HTERT RPE-1 (cell line): ENCODE measurements around the gene CD47.

ENCODE experiments used
- in situ Hi-C: fragments of 300-500 bp; cut with MboI; formaldehyde crosslinking; loops from 4 replicates; pipeline ENCODE4 v1.14.3; 2020; ENCODE audit warnings: low sequenced_read_pairs

CD47 gene

DNA sequence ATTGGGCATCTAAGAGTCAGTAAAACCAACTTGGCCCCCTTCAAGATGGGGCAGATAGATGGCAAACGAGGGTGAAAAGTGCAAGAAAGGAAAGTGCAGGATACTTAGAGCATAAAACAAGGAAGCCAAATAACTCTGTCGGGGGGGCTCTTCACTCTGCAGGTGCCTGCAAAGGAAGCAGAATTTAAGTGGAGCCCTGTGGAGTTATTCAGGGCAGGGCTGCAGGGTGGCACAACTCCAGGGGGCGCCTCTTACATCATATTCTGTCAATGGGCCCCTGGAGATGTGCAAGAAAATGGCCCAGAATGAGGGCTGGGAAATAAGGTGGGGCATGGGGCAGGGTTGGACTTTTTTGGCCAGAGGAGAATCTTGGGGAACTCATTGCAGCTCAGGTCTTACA, 69.7 kb downstream of the CD47 start:
- in situ Hi-C loops = no loop called here

DNA sequence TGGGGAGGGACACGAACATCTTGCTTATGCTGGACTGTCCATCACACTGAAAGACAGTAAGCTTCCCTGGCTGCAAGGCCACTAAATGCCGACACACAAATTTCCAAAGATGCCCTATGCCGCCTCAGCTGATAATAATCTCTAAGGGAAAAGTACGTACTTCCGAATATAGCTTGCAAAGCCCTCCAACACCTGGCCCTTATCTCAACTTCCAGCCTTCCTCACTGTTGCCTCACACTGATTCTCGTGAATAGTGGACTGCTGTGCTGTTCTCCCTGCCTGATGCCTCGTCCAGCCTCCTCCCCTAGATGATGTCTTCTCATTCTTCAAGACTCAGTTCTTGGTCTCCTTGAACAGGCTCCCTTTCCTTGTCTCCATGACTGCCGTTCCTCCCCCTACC, 72.3 kb downstream of the CD47 start:
- in situ Hi-C loops = no loop called here

- in situ Hi-C loops = no loop called here
Observed at GRCh38 chr3:108017587-108017986, 73.2 kb downstream of the CD47 start.

DNA sequence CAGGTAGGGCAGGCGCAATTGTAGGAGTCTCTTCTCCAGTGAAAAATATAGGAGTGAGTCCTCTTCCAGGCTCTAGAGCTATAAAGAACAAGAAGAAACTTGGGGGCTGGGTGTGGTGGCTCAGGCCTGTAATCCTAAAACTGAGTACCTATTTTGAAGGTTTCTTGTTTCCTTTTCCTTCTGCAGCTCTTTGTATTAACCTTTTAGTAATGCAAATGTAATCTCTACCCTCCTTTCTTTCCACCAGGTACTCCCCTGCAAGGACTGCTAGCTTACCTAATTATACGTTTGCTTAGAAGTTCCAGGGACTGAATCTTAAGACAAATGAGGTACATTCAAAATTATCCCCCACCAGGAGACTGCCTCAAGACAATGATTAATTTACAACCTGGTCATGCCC, 75.9 kb downstream of the CD47 start:
- in situ Hi-C loops = no loop called here

- in situ Hi-C loops = no loop called here
Observed at GRCh38 chr3:108013141-108014055, 77.4 kb downstream of the CD47 start.

DNA sequence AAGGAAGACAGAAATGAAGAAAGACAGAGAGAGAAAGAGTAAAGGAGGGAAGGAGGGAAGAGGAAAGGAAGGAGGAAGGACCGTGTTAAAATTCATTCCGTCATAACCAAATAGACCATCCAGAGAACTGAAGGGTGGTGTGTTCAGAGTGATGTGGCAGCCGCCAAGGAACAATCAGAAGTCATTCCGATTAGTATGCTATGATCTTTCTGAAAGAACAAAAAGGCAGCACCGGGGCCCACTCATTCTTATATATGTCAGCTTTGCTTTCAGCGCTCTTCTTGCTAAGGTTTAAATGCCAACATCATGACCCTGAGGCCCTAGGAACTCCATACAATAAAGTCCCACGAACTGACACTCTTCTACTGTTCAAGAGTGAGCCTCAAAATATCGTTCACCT, 78.5 kb downstream of the CD47 start:
- in situ Hi-C loops = no loop called here

DNA sequence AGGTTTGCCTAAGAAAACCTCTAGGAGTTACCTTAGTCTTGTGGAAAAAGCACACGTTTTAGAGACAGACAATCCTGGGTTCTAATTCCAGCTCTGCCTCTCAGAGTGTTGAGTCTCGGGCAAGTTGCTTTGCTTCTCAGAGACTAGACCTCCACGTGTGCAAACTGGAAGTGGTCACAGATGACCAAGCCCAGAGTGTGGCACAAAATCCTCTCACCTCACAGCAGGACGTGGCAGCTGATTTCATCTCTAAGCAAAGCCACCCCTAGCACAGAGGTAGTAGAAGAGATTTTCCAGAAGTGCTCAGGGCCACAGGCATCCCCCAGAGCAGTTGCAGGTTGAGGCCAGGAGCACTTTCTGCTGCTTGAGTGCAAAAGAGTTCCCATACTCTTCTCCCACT, 79.2 kb downstream of the CD47 start:
- in situ Hi-C loops = no loop called here

DNA sequence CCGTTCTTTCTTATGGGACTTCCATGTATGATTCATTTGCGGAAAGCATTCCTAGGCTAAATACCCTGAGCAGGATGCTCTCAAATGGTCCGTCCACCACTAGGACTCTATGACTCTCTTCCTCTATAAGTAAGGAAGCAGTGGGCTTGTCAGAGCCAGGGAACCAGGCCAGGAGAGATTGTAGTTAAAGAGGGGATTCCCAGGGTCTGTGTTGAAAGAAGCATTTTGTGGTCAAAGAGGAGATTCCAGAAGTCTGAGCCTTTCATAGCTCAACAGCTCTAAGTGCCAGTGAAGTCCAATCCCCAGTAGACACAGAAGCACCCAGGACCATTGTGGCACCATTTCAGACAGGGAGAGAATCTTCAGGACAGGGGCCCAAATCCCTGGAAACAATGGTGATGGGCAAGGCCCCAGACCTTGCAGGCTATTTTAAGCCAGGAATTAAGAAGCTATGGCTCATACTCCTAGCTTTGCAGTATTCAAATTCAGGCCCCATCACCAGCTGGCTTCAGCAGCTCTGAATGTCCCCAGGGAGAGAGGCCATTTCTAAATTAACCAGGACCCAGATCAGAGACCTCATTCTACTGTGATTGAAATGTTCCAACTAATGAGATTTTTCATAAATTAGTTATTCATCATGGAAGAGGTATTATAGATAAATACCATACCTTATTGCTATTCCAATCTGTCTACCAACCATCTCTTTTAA, 81.7 kb downstream of the CD47 start:
- in situ Hi-C loops = no loop called here

DNA sequence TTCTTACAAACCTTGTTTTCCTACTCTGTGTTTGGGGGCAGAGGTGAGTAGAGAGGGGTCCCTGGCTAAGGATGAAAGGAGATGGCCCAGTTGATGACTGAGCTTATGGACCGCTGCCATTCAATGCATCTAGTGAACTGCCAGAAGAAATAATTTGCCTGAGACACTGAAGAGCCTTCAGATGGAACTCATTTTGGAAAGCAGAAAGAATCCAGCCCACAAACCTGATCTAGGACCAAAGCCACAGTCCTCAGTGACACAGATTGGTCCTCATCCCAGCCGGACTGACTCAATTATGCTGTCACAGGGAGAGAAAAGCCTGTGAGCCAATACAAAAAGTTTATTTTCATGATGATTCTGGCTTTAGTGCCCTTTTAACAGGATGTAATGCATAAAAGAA, 82.7 kb downstream of the CD47 start:
- in situ Hi-C loops = no loop called here

- in situ Hi-C loops = no loop called here
Observed at GRCh38 chr3:108006881-108007331, 83.9 kb downstream of the CD47 start.

DNA sequence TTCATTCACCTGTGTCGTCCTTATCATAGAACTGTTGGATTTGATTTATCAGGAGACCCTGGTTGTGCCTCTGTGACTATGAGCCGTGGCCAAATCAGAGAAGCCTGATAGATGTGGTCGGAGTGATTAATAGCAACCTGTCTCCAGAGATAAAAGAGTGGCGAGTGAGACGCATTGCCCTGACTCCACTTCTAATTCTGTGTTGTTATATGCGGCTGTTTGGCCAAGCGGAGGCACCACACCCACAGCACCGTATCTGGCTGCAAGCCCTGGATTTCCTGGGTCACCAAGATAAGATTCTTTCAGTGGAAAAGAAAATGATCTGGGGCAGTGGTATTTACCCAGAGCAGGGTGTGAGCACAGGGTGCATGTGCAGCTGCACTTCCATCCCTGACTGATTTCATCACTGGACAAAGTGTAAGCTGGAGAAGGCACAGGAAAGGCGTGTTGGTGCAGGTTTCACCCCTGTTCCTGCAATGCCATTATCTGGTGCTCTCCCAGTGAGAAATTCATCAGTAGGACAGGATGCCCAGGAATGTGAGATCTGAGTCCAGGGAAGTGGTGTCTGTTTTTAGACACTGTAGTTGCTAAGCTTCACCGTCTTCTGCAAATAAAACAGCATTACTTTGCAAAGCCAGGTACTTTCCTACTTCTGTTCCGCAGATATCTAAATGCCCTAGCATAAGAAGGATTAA, 84.6 kb downstream of the CD47 start:
- in situ Hi-C loops = no loop called here

GRCh38 chr3:108004647-108005046, 86.2 kb downstream of the CD47 start:
- in situ Hi-C loops = no loop called here

DNA sequence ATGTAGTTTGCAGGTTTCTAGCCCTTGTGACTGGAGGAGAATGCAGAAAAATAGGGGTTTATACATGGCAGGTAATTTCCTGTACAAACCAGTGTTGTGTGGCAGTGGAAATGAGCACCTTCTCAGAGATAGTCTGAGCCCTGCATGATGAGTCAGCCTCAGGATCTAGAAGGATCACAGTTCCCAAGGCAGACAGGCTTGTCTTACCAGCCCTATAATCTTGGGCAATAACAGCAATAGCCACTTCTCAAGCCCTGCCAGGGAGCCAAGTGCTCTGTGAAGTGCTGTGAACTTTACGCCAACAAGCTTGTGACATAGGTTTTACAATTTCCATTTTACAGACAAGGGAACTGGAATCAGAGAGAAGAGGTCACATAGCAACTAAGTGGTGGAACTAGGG, 89.4 kb downstream of the CD47 start:
- in situ Hi-C loops = no loop called here

- in situ Hi-C loops = no loop called here
Observed at GRCh38 chr3:107999215-107999775, 91.5 kb downstream of the CD47 start.

GRCh38 chr3:107997671-107998070, 93.2 kb downstream of the CD47 start:
- in situ Hi-C loops = no loop called here

DNA sequence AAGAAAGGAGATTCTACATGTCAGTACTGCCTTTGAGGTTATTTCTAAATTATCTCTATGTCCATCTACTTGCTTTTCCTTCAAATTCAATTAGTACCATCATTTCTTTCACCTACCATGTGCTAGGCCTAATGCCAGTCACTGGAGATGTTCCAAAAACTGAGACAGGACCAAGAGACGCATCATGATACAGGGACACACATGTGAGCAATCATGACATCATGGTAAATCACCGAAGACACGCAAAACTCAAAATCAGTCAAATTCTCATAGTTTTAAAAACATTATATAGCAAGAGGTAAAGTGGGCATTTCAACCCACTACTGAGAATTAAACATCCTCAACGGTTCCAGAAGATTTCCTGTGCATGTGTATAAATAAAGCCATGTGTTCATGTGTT, 95.0 kb downstream of the CD47 start:
- in situ Hi-C loops = no loop called here

GRCh38 chr3:107994956-107995715, 95.7 kb downstream of the CD47 start:
- in situ Hi-C loops = no loop called here

GRCh38 chr3:107994181-107994580, 96.7 kb downstream of the CD47 start:
- in situ Hi-C loops = no loop called here

DNA sequence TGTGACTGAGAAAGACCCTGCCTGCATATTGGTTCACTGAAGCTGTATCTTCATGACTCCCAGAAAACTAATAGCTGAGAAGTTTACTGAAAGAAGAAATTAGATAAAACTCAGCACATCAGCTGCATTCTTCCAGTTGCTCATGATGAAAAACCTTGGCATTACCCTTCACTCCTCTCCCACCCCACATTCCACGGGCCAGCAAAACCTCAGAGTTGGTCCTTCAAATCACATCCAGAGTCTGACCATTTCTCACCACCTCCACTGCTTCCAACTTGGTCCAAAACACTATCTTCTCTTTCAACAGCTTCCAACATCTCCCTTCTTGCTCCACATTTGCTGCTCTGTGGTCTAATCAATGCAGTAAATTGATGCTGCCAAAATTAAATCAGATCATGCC, 97.1 kb downstream of the CD47 start:
- in situ Hi-C loops = no loop called here
